HEK293 (cell line): ENCODE results near the gene FSHR.

Experiments
- CTCF ChIA-PET: fragments of 350-600 bp; formaldehyde crosslinking; extraction: SDS; loops from one replicate; lab custom pipeline; 2021; ENCODE audit warnings: antibody characterized with exemption; lab: Yijun Ruan, JAX
- POLR2A ChIA-PET: fragments of 300-600 bp; formaldehyde crosslinking; extraction: SDS; loops from one replicate; lab custom pipeline; 2020; ENCODE audit warnings: antibody characterized with exemption, inconsistent platforms; lab: Yijun Ruan, JAX
- H3K27ac ChIP-seq: fragments of 200-500 bp; sonication (Bioruptor generic); 2 replicates; pipeline ENCODE4 v1.5.1; 2014; ENCODE audit warnings: low read depth, low read length, control low read depth, inconsistent platforms; ENCODE audit errors: extremely low read depth
- H3K36me3 ChIP-seq, 2 experiments: fragments of 200-500 bp in 1 of 2; sonication (Bioruptor generic) in 1 of 2; 1 replicate in 1 of 2; 2 replicates in 1 of 2; pipeline ENCODE4 v1.5.1; 2014 to 2017; ENCODE audit warnings: inconsistent platforms in 2 of 2, low read length in 2 of 2; ENCODE audit not compliant: control insufficient read depth in 2 of 2, insufficient read depth in 1 of 2
- H3K4me1 ChIP-seq: fragments of 200-500 bp; sonication (Bioruptor generic); 2 replicates; pipeline ENCODE4 v1.5.1; 2014; ENCODE audit warnings: mild to moderate bottlenecking, low read length, inconsistent platforms; ENCODE audit not compliant: control insufficient read depth, insufficient read depth
- H3K4me3 ChIP-seq: 2 replicates; pipeline ENCODE4 v1.5.1; 2011; ENCODE audit warnings: low read depth, mild to moderate bottlenecking, control low read depth, low read length, moderate library complexity
- H3K9me3 ChIP-seq: fragments of 200-500 bp; sonication (Bioruptor generic); 2 replicates; pipeline ENCODE4 v1.5.1; 2014; ENCODE audit warnings: low read depth, low read length, inconsistent platforms; ENCODE audit not compliant: control insufficient read depth, insufficient read depth
- GFI1B ChIP-seq: fragments of 450-650 bp; formaldehyde crosslinking; IDR thresholded peaks from 2 replicates; pipeline ENCODE4 v1.5.1; 2016; ENCODE audit warnings: missing biosample characterization, missing genetic modification characterization
- GLI4 ChIP-seq: fragments of 450-650 bp; formaldehyde crosslinking; IDR thresholded peaks from 2 replicates; pipeline ENCODE4 v1.5.1; 2016; ENCODE audit warnings: missing biosample characterization, missing genetic modification characterization
- IKZF3 ChIP-seq: fragments of 450-650 bp; IDR thresholded peaks from 2 replicates; pipeline ENCODE4 v1.5.0; 2018; ENCODE audit warnings: missing biosample characterization, mild to moderate bottlenecking, missing genetic modification characterization, moderate library complexity
- OSR2 ChIP-seq: fragments of 450-650 bp; formaldehyde crosslinking; IDR thresholded peaks from 2 replicates; pipeline ENCODE4 v1.5.1; 2016; ENCODE audit warnings: missing biosample characterization, missing genetic modification characterization
- PRDM1 ChIP-seq: fragments of 450-650 bp; formaldehyde crosslinking; IDR thresholded peaks from 2 replicates; pipeline ENCODE4; 2016; ENCODE audit warnings: missing biosample characterization, missing genetic modification characterization
- SCRT2 ChIP-seq: fragments of 450-650 bp; formaldehyde crosslinking; IDR thresholded peaks from 2 replicates; pipeline ENCODE4 v1.5.1; 2016; ENCODE audit warnings: missing biosample characterization, missing genetic modification characterization
- ZBTB20 ChIP-seq: fragments of 450-650 bp; formaldehyde crosslinking; IDR thresholded peaks from 2 replicates; pipeline ENCODE4 v1.5.1; 2016; ENCODE audit warnings: missing biosample characterization, missing genetic modification characterization
- ZBTB21 ChIP-seq: fragments of 450-650 bp; formaldehyde crosslinking; IDR thresholded peaks from 2 replicates; pipeline ENCODE4 v1.5.1; 2017; ENCODE audit warnings: missing biosample characterization, missing genetic modification characterization
- ZNF16 ChIP-seq: fragments of 450-650 bp; formaldehyde crosslinking; IDR thresholded peaks from 2 replicates; pipeline ENCODE4 v1.5.1; 2016; ENCODE audit warnings: low read depth, missing biosample characterization, missing genetic modification characterization
- ZNF175 ChIP-seq: fragments of 450-650 bp; formaldehyde crosslinking; IDR thresholded peaks from 2 replicates; pipeline ENCODE4 v1.5.1; 2016; ENCODE audit warnings: missing biosample characterization, missing genetic modification characterization
- ZNF19 ChIP-seq: fragments of 450-650 bp; formaldehyde crosslinking; IDR thresholded peaks from 2 replicates; pipeline ENCODE4; 2016; ENCODE audit warnings: missing biosample characterization, missing genetic modification characterization, low read depth
- ZNF221 ChIP-seq: fragments of 450-650 bp; formaldehyde crosslinking; IDR thresholded peaks from 2 replicates; pipeline ENCODE4 v1.5.1; 2017; ENCODE audit warnings: missing biosample characterization, missing genetic modification characterization, borderline replicate concordance
- ZNF266 ChIP-seq: fragments of 450-650 bp; formaldehyde crosslinking; IDR thresholded peaks from 2 replicates; pipeline ENCODE4 v1.5.1; 2016; ENCODE audit warnings: missing biosample characterization, missing genetic modification characterization, low read depth
- ZNF366 ChIP-seq: fragments of 450-650 bp; formaldehyde crosslinking; conservative IDR thresholded peaks from 2 replicates; pipeline ENCODE4 v1.5.1; 2016; ENCODE audit warnings: missing biosample characterization, missing genetic modification characterization
- ZNF394 ChIP-seq: fragments of 450-650 bp; formaldehyde crosslinking; IDR thresholded peaks from 2 replicates; pipeline ENCODE4 v1.5.1; 2016; ENCODE audit warnings: missing biosample characterization, missing genetic modification characterization, mild to moderate bottlenecking, moderate library complexity, borderline replicate concordance
- ZNF426 ChIP-seq: fragments of 450-650 bp; formaldehyde crosslinking; IDR thresholded peaks from 2 replicates; pipeline ENCODE4 v1.5.1; 2017; ENCODE audit warnings: missing biosample characterization, missing genetic modification characterization, mild to moderate bottlenecking, inconsistent platforms, moderate library complexity
- ZNF48 ChIP-seq: fragments of 450-650 bp; formaldehyde crosslinking; IDR thresholded peaks from 2 replicates; pipeline ENCODE4 v1.5.1; 2016; ENCODE audit warnings: missing biosample characterization, missing genetic modification characterization
- ZNF785 ChIP-seq: fragments of 450-650 bp; formaldehyde crosslinking; IDR thresholded peaks from 2 replicates; pipeline ENCODE4 v1.5.1; 2016; ENCODE audit warnings: missing biosample characterization, missing genetic modification characterization
- ZNF791 ChIP-seq: fragments of 450-650 bp; formaldehyde crosslinking; IDR thresholded peaks from 2 replicates; pipeline ENCODE4 v1.5.1; 2016; ENCODE audit warnings: missing biosample characterization, missing genetic modification characterization
- ZNF830 ChIP-seq: fragments of 450-650 bp; IDR thresholded peaks from 2 replicates; pipeline ENCODE4 v1.5.0; 2018; ENCODE audit warnings: missing biosample characterization, missing genetic modification characterization, low read depth, mild to moderate bottlenecking, moderate library complexity
- ZSCAN30 ChIP-seq: fragments of 450-650 bp; IDR thresholded peaks from 2 replicates; pipeline ENCODE4 v1.5.1; 2018; ENCODE audit warnings: missing biosample characterization, mild to moderate bottlenecking, missing genetic modification characterization, moderate library complexity
- TF ChIP-seq, protein P1 (sequence below): fragments of 450-650 bp; formaldehyde crosslinking; IDR thresholded peaks from 2 replicates; pipeline ENCODE4 v1.5.1; 2016; ENCODE audit warnings: missing biosample characterization, missing genetic modification characterization
- TF ChIP-seq, protein P2 (sequence below): fragments of 450-650 bp; formaldehyde crosslinking; conservative IDR thresholded peaks from 2 replicates; pipeline ENCODE4 v1.5.1; 2016; ENCODE audit warnings: low read depth, missing biosample characterization, missing genetic modification characterization
- TF ChIP-seq, protein P3 (sequence below): sonication (generic); formaldehyde crosslinking; IDR thresholded peaks from 2 replicates; pipeline ENCODE4 v1.8.1; 2022; ENCODE audit warnings: mild to moderate bottlenecking, moderate library complexity, missing genetic modification reagents
- TF ChIP-seq, protein P4 (sequence below): fragments of 450-650 bp; formaldehyde crosslinking; IDR thresholded peaks from 2 replicates; pipeline ENCODE4 v1.5.1; 2016; ENCODE audit warnings: missing biosample characterization, missing genetic modification characterization

The FSHR gene

GRCh38 chr2:49035481-49035880 is 118.8 kb downstream of the FSHR start:
- CTCF ChIA-PET, result no interaction called here
- no peak overlapping the region for H3K4me3 ChIP-seq
- H3K9me3 ChIP-seq, result no peaks in the 10 kb centered on the region
- no peaks in the 10 kb centered on the region for H3K4me1 ChIP-seq
- TF ChIP-seq ZNF175 (tag by site-specific recombination) (no peak), ZNF16 (no peak), SCRT2 (tag by site-specific recombination) (no peak), ZBTB21 (no peak), ZSCAN30 (no peak), ZNF19 (tag by site-specific recombination) (no peak), ZNF785 (tag by site-specific recombination) (no peak), GFI1B (tag by site-specific recombination) (no peak), GLI4 (tag by site-specific recombination) (no peak), ZNF221 (tag by site-specific recombination) (no peak), ZNF394 (tag by site-specific recombination) (no peak), ZNF791 (tag by site-specific recombination) (no peak), ZNF426 (tag by site-specific recombination) (no peak), OSR2 (no peak), ZNF266 (no peak)
- TF ChIP-seq, protein P1, sequence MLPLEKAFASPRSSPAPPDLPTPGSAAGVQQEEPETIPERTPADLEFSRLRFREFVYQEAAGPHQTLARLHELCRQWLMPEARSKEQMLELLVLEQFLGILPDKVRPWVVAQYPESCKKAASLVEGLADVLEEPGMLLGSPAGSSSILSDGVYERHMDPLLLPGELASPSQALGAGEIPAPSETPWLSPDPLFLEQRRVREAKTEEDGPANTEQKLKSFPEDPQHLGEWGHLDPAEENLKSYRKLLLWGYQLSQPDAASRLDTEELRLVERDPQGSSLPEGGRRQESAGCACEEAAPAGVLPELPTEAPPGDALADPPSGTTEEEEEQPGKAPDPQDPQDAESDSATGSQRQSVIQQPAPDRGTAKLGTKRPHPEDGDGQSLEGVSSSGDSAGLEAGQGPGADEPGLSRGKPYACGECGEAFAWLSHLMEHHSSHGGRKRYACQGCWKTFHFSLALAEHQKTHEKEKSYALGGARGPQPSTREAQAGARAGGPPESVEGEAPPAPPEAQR (tag by site-specific recombination), result no peak
- TF ChIP-seq, all 188 proteins: peak for 0
- Histone ChIP-seq H3K27ac (no peak overlapping the region), H3K36me3 (no peaks in the 10 kb centered on the region)
- POLR2A ChIA-PET, result no interaction called here

- no peaks in the 10 kb centered on the region for H3K9me3 ChIP-seq
- no peak for TF ChIP-seq IKZF3 (tag by site-specific recombination)
- TF ChIP-seq, all 188 proteins: peak for 0
- Histone ChIP-seq H3K36me3 (no peaks in the 10 kb centered on the region), H3K4me1 (no peaks in the 10 kb centered on the region), H3K27ac (no peak overlapping the region), H3K4me3 (no peak overlapping the region)
- ChIA-PET POLR2A (no interaction called here), CTCF (interaction anchor here (0.6 kb wide), 1 partner anchor 12 kb away, joined by 3 read pairs; no protein-coding TSS in a partner anchor)
Observed at GRCh38 chr2:49033394-49034185, 120.7 kb downstream of the FSHR start.

DNA sequence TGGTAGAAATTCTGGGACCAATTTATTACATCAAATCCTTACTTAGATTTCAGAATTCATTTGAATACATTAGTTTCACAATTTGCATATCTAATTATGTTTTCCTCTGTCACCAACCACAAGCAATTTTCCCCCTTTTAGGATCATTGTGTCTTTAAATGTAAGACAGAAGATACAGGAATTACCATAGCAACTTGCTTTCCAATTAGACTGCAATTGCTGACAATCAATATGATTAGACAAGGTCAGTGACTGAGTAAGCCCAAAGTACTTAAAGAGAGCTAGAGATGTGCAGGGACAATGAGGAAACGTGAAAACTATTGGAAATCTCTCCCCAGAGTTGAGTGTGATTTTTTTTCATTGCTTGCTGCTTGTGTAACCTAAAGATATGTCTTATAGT is 121.4 kb downstream of the FSHR start:
- H3K27ac ChIP-seq, result no peak overlapping the region
- no peaks in the 10 kb centered on the region for H3K9me3 ChIP-seq
- no peak overlapping the region for H3K4me3 ChIP-seq
- POLR2A ChIA-PET, result no interaction called here
- no peaks in the 10 kb centered on the region for H3K4me1 ChIP-seq
- H3K36me3 ChIP-seq, result no peaks in the 10 kb centered on the region
- CTCF ChIA-PET, result no interaction called here
- no peak for TF ChIP-seq ZBTB20 (tag by site-specific recombination)
- no peak for TF ChIP-seq PRDM1 (tag by site-specific recombination)
- no peak for TF ChIP-seq ZNF366 (tag by site-specific recombination)
- TF ChIP-seq ZNF830 (tag by site-specific recombination), result no peak
- no peak for TF ChIP-seq ZNF48 (tag by site-specific recombination)
- TF ChIP-seq, protein P2, sequence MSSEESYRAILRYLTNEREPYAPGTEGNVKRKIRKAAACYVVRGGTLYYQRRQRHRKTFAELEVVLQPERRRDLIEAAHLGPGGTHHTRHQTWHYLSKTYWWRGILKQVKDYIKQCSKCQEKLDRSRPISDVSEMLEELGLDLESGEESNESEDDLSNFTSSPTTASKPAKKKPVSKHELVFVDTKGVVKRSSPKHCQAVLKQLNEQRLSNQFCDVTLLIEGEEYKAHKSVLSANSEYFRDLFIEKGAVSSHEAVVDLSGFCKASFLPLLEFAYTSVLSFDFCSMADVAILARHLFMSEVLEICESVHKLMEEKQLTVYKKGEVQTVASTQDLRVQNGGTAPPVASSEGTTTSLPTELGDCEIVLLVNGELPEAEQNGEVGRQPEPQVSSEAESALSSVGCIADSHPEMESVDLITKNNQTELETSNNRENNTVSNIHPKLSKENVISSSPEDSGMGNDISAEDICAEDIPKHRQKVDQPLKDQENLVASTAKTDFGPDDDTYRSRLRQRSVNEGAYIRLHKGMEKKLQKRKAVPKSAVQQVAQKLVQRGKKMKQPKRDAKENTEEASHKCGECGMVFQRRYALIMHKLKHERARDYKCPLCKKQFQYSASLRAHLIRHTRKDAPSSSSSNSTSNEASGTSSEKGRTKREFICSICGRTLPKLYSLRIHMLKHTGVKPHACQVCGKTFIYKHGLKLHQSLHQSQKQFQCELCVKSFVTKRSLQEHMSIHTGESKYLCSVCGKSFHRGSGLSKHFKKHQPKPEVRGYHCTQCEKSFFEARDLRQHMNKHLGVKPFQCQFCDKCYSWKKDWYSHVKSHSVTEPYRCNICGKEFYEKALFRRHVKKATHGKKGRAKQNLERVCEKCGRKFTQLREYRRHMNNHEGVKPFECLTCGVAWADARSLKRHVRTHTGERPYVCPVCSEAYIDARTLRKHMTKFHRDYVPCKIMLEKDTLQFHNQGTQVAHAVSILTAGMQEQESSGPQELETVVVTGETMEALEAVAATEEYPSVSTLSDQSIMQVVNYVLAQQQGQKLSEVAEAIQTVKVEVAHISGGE (tag by site-specific recombination), result no peak
- TF ChIP-seq, protein P3, sequence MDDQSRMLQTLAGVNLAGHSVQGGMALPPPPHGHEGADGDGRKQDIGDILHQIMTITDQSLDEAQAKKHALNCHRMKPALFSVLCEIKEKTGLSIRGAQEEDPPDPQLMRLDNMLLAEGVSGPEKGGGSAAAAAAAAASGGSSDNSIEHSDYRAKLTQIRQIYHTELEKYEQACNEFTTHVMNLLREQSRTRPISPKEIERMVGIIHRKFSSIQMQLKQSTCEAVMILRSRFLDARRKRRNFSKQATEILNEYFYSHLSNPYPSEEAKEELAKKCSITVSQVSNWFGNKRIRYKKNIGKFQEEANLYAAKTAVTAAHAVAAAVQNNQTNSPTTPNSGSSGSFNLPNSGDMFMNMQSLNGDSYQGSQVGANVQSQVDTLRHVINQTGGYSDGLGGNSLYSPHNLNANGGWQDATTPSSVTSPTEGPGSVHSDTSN (CRISPR knock-in tag), result no peak
- TF ChIP-seq, protein P4, sequence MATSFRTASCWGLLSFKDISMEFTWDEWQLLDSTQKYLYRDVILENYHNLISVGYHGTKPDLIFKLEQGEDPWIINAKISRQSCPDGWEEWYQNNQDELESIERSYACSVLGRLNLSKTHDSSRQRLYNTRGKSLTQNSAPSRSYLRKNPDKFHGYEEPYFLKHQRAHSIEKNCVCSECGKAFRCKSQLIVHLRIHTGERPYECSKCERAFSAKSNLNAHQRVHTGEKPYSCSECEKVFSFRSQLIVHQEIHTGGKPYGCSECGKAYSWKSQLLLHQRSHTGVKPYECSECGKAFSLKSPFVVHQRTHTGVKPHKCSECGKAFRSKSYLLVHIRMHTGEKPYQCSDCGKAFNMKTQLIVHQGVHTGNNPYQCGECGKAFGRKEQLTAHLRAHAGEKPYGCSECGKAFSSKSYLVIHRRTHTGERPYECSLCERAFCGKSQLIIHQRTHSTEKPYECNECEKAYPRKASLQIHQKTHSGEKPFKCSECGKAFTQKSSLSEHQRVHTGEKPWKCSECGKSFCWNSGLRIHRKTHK (tag by site-specific recombination), result no peak
